HG02763 (cell line): Measurements from ENCODE around the gene ACAD9.
"Not testable (repeated sequence)": the region's sequence is repeated elsewhere in the genome, so short reads cannot be mapped to it uniquely, and the experiment has no call there.

Source experiments
- ATAC-seq: cut with Tn5 transposase; IDR thresholded peaks from one replicate; pipeline ENCODE4 v1.9.1; 2021; ENCODE audit warnings: mild to moderate bottlenecking, moderate library complexity; ENCODE audit not compliant: unreplicated experiment

ACAD9 gene

GRCh38 chr3:128859630-128860029 is 19.8 kb upstream of the ACAD9 start:
- no peak for ATAC-seq

GRCh38 chr3:128861491-128861890 is 17.9 kb upstream of the ACAD9 start:
- ATAC-seq: no peak

- ATAC-seq: no peak
Observed at GRCh38 chr3:128863560-128863959, 15.9 kb upstream of the ACAD9 start.

GRCh38 chr3:128864351-128864811 is 15.0 kb upstream of the ACAD9 start:
- ATAC-seq: no peak

GRCh38 chr3:128864849-128865804 is 14.3 kb upstream of the ACAD9 start:
- not testable (repeated sequence) for ATAC-seq

GRCh38 chr3:128867200-128868125 is 12.0 kb upstream of the ACAD9 start:
- no peak for ATAC-seq

- ATAC-seq: no peak
Observed at GRCh38 chr3:128870347-128870746, 9.1 kb upstream of the ACAD9 start.

- no peak for ATAC-seq
Observed at GRCh38 chr3:128872282-128872681, 7.1 kb upstream of the ACAD9 start.

GRCh38 chr3:128872744-128873143 is 6.7 kb upstream of the ACAD9 start:
- no peak for ATAC-seq

- ATAC-seq: no peak
Observed at GRCh38 chr3:128873244-128874022, 6.0 kb upstream of the ACAD9 start.

GRCh38 chr3:128874481-128875180 is 4.8 kb upstream of the ACAD9 start:
- ATAC-seq: no peak

GRCh38 chr3:128875556-128876120 is 3.8 kb upstream of the ACAD9 start:
- ATAC-seq: no peak

- no peak for ATAC-seq
Observed at GRCh38 chr3:128878011-128878457, 1.4 kb upstream of the ACAD9 start.

GRCh38 chr3:128878556-128879124 is 780 bp upstream of the ACAD9 start:
- no peak for ATAC-seq

GRCh38 chr3:128879991-128880390 is 571 bp downstream of the ACAD9 start:
- ATAC-seq: no peak

GRCh38 chr3:128880455-128880854 is 1.0 kb downstream of the ACAD9 start:
- not testable (repeated sequence) for ATAC-seq

GRCh38 chr3:128881576-128881975 is 2.2 kb downstream of the ACAD9 start:
- no peak for ATAC-seq

GRCh38 chr3:128882719-128883118 is 3.3 kb downstream of the ACAD9 start:
- no peak for ATAC-seq

- no peak for ATAC-seq
Observed at GRCh38 chr3:128884992-128885391, 5.6 kb downstream of the ACAD9 start.
